HUDEP-2 (cell line): Measurements from ENCODE around the gene KRT3.
"Not testable (repeated sequence)": the region's sequence is repeated elsewhere in the genome, so short reads cannot be mapped to it uniquely, and the experiment has no call there.

Experiments used
- DNase-seq, 76 experiments: peaks; one replicate each; lab custom pipeline; 2025; ENCODE audit not compliant: unreplicated experiment in 76 of 76; lab: John Stamatoyannopoulos, UW

Gene KRT3

DNA sequence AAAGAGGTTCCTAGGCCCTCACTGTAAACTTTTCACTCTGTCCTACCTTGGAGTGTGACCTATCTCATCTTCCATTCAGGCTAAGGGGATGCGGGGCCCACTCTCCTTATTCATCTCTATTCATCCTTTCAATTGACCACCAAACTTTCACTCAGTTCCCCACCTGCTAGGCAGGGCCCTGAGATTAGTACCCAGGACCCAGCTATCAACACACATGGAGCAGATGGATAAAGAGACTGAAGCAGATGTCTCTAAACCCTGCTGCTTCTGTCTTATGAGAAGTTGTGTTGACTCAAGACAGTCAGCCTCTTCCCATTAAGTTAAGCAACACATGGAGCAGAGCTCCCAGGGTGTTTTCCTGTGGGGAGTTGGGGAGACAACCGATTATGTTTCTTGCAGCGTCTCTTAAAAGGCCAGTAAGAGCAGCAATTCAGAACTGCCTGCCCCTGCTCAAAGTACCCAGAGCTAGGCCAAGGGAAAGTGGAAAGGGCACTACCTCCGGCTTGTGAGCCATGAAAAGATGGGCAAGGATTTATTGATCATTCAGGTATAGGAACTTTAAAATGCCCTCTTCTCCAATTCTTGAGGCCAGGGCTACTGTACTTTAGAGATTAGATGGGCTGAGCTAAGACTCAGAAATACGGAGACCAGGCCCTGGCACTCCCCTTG, 29.4 kb downstream of the KRT3 start:
- DNase-seq: no peak

DNA sequence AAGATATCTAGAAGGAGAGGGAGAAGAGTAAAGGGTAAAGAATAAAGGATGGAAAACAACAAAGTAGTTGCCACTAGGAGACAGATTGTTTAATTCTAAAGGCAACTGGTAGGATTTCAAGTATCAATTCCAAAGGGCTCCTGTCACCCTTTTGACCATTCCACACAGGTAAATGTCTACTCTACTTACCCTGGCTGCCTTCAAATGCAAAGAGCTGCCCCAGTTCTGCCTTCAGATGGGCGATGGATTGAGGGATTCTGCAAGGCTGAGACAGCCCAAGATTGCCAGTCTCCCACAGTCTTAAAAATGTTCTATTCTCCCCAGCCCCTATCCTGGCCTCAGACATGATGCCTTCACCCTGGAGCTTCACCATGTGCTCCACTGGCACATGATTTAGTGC, 30.2 kb downstream of the KRT3 start:
- no peak for DNase-seq

DNA sequence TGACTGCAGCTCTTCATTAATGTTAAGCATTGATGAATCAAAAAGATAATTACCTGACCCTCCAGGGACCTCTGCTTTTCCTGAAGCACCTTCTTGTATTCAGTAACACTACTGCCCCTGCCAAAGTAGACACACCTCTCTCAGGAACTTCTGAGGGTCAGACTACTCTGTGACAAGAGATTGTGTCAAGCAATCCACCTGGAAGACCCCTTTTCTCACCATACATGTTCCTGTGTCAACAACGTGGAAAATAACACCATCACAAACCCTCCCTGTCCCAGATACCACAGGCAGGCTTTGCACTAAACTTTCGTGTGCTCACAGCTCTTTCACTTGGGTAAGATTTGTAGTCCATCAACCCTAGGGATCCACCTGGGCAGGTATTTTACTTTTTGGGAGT, 31.9 kb downstream of the KRT3 start:
- no peak for DNase-seq

DNA sequence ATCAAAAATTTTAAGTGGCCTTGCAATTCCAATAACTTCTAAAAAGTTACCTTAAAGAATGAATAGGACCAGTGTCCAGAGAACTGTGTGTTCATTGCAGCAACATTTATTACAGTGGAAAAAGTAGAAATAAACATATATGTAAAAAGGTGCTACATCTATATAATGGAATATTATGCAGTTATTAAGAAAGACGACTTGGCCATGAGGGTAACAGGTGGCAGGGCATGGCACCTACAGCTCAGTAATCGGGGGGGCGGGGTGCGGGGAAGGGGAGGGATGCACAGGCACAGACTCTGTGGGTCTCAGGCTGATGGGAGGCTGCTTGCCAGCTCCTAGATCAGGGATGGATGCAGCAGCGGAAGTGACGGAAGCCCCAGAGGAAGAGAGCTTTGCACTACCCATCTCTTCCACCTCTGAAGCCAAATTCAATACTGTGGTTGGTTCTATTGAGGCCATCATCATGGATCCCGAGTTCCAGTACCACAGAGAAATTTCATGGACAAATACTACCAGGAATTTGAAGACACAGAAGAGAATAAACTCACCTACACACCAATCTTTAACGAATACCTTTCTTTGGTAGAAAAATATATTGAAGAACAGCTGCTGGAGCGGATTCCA, 32.8 kb downstream of the KRT3 start:
- no peak for DNase-seq

DNA sequence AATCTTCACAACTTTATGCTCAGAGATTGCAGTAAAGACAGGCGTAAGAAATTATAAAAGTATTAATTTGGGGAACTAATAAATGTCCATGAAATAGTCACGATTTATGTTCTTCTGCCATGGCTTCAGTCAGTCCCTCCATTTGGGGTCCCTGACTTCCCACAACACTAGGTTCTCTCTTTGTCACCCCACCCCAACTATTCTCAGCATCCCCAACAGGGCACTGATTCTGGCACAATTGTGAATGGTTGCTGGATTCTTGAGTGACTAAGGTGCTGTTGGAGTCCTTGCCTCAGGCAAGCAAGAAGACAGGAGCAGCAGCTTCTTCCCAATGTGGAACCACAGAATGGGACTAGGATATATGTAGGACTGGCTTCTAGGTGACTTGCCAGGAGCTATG, 34.1 kb downstream of the KRT3 start:
- no peak for DNase-seq

DNA sequence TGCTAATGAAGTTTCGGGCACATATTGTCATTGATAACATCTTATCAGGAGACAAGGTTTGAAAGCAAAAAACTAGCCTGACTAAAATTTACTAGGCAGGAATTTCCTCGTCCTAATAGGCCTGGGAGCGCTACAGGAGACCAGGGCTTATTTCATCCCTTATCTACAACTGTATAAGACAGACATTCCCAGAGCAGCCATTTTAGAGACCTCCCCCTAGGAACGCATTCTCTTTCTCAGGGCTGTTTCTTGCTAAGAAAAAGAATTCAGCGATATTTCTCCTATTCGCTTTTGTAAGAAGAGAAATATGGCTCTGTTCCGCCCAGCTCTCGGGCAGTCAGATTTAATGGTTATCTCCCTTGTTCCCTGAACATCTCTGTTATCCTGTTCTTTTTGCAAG, 34.7 kb downstream of the KRT3 start:
- not testable (repeated sequence) for DNase-seq

DNA sequence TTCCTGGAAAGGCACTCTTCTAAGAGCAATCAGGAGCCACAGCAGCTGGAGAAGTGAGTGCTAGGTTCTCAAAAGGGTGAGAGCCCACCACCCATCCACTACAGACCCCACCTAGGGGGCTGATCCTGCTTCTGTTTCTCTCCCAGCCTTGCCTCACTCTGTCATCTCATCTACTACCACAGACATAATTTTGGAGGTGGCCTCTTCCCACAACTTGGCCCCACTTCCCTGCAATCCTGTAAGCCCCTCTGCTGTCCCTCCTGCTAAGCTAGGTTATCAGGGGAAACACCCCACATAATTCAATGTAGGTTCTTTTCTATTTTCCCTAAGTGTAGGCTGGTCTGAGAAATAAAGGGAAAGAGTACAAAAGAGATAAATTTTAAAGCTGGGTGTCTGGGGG, 35.3 kb downstream of the KRT3 start:
- DNase-seq: no peak

DNA sequence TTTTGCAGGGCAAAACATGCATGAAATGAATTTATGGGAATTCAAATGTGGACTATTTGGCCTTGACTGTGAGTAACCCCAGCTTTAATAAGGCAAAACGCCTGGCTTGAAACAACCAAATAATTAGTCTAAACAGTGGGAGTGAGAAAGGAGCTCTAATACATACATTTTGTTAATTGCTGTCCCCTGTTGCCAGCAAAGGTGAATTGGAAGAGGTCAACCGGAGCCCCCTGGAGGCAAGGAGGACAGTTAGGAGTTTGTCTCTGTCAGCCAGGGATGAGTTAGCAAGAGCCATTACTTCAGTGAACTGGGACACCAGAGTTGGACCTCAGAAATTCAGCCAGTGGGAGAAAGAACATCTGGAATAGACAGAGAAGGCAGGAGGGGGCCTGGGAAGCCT, 36.2 kb downstream of the KRT3 start:
- DNase-seq: peak in 7 of 76 experiments; percentile 1 to 36 (median 3)

DNA sequence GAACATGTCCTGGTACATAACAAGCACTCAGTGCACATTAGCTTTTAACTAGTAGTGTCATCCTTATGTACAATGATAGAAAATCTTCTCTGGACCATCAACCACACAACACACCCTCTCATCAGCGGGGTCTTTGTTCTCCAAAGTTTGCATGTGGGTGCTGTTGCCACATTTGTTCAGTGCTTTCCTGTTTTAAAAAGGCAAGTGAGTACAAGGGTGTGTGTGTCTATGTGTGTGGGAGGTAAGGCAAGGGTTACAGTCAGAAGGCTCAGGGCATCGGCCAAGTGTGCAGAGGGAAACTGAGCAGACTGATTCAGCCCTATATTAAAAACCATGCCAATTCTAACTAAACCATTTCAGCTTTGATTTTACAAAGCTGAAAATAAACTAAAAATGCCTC, 36.7 kb downstream of the KRT3 start:
- no peak for DNase-seq

DNA sequence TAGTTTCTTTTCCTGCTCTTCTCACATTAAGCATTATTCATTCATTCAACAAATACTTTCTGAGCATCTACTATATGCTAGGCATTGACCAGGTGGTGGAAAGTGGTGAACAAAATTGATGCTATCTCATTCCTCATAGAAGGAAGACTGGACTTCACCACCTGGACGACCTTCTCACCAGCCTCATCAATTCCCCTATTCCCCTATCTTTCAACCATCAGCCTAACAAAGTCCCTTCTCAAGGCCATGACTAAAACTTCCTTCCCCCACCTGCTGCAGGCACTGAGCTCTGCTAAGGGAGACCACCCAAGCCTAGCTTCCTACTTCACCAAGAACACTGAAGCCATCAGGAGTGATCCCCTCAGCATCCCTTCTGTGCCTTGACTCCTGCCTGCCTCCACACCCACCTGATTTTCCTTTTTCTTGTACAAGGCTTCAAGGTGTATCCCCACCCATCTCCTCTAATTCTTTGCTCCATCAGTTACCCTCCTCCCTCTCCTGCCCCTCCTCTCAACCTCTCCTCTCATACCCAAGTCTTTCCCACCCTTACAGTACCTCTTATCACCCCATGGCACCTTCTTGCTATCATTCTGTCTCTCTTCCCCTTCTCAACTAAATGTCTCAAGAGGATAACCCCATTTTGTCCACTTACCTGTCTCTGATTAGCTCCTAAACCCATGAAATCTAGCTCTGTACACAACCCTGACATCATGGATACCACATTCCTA, 38.3 kb downstream of the KRT3 start:
- no peak for DNase-seq

DNA sequence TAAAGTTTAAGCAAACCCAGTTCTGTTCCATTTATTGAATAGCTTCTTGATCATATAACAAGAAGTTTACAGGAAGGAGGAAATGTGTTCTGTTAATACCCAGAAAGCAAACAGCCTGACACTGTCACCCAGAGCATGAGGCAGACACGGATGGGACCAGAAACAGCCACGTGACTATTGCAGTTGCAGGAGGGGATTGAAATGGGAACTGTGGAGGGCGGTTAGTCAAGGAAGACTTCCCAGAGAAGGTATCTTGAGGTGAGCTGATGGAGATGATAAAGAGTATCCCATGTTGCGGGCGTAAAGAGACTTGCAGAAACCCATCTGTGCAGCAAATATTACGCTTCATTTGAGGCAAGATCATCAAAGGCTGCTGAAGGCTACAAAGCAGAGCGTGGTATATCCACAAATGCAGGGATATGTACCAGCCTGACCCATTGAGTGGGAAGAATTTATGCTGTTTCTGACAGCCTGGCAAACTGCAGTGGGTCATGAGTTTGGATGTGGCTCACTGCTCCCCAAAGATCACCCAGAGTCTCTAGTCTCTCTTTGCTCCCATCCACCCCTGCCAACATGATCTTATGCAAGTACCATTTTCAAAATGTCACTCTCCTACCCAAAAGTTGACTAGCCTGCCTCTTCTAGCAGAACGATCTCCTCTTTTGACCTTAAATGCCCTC, 39.5 kb downstream of the KRT3 start:
- DNase-seq: no peak

DNA sequence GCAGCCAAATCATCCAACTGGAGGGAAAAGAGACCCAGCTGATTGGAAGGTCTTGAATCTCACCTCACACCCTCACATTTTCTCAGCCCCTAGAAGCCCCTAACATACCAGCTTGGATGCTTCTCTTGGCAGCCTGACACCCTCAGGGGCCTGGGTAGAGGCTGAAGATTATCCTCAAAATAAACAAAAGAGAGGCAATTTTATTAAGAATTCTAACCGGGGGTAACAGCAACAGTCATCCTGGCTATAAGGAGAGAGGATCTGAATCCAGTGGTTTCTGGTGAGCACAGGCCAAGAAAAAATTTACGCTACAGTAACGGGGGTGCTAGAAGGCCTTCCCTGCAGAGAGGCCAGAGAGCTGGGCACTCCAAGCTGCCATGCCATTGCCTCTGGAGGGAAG, 40.4 kb downstream of the KRT3 start:
- DNase-seq: no peak

DNA sequence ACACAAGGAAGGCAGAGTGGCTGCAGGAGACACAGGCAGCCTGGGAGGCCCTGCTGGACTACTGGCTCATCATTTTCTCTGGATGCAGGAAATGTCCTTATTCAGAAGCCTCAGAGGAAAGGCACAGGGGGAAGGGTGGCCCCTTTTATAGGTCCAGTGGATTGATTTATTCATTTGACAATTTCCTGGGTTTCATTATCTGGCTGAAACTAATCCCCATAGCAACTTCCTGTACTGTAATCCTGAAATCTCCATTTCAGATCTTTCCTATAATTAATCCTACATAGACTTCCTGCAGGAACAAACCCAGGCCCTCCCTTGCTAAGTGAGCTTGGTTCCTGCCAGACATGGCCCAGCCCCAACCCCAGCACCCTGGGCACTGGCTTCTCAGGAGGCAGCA, 41.8 kb downstream of the KRT3 start:
- DNase-seq: no peak

DNA sequence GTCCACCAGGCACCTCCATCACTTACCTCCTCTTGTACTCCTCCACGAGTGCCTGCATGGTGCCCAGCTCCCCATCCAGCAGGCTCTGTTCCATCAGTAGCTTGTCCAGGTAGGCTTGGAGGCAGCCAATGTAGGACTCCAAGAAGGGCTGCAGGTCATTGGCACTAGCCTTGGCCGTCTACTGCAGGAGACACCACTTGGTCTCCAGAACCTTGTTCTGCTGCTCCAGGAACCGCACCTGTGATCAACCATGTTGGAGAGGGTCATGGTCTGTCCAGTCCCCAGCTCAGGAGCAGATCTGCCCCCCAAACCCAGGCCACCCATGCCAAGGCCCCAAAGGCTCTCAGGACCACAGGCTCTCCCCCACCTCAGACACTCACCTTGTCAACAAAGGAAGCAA, 42.6 kb downstream of the KRT3 start:
- no peak for DNase-seq

DNA sequence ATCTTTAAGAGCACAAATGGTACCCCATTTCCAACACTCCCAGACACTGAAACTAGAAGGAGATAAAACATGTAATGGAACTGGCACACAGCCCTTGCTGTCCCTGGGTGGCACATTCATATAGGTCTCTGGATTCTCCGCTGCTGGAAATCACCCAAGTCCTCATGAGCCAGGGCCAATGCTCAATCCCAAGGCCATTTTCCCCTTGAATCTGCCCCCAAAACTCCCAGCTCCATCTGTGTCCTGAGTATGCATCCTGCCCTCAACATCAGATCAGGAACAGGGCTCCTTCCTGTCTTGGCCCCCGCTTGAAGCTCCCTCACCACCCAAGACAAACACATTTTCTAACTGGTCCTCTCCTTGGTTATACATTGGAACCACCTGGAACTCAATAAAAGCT, 43.4 kb downstream of the KRT3 start:
- no peak for DNase-seq

DNA sequence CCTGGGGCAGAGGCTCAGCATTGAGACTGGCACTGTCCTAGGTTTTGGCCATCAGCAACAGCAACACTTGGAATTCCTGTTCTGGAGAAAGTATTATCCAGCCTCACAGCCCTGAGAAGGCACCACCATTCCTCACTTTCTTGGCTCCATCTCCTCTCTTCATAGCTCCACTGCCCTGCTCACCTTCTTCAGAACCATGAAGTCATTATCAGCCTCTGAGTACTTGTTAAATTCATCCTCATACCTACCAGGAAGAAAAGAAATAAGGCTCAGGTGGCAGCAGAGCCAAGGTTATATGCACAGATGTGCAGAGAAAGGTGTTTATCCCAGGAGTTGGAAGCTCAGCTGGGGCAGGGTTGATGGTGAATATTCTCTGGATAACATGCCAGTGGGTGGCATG, 44.1 kb downstream of the KRT3 start:
- no peak for DNase-seq

DNA sequence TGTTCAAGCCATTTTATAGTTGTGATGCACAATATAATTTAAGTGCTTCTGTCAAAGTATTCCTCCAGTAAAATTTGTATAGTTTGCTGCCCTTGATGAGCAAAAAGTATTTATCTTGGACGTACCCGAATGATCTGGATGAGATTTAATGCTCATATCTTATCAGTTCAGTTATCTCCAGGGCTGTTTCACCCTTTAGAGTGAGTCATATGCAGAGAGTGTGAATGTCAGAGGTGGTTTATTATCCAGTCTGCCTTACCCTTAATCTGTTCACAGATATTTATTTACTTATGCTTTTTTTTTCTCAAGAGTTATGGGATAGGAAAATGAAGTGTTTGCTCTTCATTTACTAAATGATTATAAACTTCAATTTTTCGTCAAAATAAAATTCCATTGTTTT, 45.4 kb downstream of the KRT3 start:
- not testable (repeated sequence) for DNase-seq

DNA sequence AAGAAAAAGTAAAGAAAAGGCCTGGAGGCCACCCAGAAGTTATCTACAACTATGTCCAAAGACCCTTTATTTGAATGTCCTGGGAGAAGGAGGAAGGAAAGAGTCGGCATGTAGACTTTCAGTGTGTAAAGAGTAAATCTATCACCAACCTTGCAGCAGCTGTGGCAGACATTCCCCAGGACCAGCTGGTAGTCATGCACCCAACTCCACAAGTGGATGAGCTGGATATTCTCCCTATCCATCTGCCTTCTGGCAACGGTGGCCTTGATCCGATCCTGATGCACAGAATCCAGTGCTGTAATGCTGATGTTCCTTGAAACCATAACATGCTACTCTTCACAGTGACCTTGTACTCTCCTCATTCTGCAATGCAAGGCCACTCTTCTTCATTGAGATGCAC, 46.1 kb downstream of the KRT3 start:
- no peak for DNase-seq

DNA sequence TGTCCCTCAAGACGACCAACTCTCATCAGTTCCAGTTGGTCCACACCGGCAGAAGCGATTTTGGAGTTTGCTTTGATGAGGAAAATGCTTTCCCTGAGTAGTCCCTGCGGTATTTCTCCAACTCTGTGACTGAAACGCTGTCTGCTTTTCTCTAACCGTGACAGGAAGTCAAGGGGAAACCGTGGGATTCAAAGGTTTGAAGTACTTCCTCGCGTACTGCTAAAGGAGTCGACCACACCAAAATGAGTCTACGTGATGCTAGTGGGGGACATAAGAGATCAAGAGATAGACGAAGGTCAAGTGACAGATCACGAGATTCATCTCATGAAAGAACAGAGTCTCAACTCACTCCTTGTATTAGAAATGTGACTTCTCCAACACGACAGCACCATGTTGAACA, 47.3 kb downstream of the KRT3 start:
- DNase-seq: no peak

DNA sequence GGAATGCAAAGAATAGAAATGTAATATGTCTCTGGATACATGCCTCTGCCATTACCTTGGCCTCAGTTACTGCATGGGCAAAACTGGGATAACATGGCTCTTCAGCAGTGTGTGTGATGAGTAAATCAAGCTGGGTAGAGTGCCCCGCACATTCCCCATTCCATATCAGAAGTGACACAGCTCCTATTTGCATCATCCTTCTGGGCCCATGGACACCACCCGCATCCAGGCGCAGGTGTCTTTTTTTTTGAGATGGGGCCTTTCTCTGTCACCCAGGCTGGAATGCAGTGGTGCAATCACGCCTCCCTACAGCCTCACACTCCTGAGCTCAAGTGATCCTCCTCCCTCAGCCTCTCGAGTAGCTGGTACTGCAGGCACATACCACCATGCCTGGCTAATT, 50.4 kb downstream of the KRT3 start:
- no peak for DNase-seq

DNA sequence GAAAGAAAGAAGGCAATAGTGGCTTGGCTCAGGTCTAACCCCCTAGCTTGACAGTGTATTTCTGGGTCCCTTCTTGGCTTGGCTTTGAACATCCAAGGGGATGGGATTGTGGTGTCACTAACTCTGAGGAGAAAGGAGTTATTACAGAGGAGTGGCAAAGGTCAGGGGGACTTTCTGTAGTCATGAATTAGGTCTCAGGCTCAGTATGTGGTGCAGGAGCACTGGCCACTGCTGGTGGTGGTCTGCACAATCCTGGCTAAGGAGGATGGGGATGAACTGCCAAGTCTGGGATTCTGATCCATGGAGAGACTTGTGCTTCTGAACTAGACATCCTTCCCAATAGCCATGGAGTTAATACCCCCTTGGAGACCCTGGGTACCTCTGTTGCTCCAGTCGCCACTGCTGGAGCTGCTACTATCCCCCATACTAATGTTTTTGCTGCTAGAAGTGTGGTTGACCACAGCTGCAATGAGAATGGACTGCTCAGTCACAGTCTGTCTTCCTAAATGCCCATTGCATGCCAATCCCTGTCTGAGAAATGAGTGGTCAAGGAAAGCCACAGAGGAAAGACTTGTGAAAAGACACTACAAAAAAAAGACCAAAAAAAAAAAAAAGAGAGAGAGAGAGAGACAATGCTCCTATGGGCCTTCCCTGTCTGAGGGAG, 51.3 kb downstream of the KRT3 start:
- no peak for DNase-seq
